HepG2 (cell line): ENCODE measurements around the gene TP53TG5. TPM values are rescaled to one million over a fixed set of nuclear protein-coding genes. Genes with fewer than 3 reads are reported as not detected.
A peak's percentile ranks its signal among the peaks of the same experiment; 100 is the strongest.

Experiments
- HIVEP1 ChIP-seq: sonication (generic); formaldehyde crosslinking; IDR thresholded peaks from 2 replicates; pipeline ENCODE4 v1.4.0; 2020; ENCODE audit warnings: mild to moderate bottlenecking, missing genetic modification reagents
- KLF16 ChIP-seq, 2 experiments: sonication (generic) in 1 of 2; formaldehyde crosslinking in 1 of 2; IDR thresholded peaks; 2 replicates each; pipeline versions ENCODE4 v1.6.1 to v1.8.0; 2016 to 2023; ENCODE audit warnings: missing genetic modification reagents in 2 of 2, missing compliant biosample characterization in 1 of 2
- KMT2A ChIP-seq: sonication (generic); formaldehyde crosslinking; IDR thresholded peaks from 2 replicates; pipeline ENCODE4 v1.4.0; 2020; ENCODE audit warnings: missing genetic modification reagents
- PCBP2 ChIP-seq: fragments of 200-400 bp; formaldehyde crosslinking; optimal IDR thresholded peaks from 2 replicates; pipeline ENCODE3; 2018; ENCODE audit warnings: low read length, low read depth; ENCODE audit not compliant: poor library complexity, severe bottlenecking
- PTBP1 ChIP-seq: fragments of 200-400 bp; formaldehyde crosslinking; IDR thresholded peaks from 2 replicates; pipeline ENCODE4 v1.6.1; 2018; ENCODE audit warnings: low read length, low read depth; ENCODE audit not compliant: poor library complexity, severe bottlenecking
- RAD51 ChIP-seq: fragments of 450-650 bp; IDR thresholded peaks from 2 replicates; pipeline ENCODE4 v1.6.1; 2016; ENCODE audit warnings: borderline replicate concordance
- RBFOX2 ChIP-seq: fragments of 200-400 bp; formaldehyde crosslinking; IDR thresholded peaks from 2 replicates; pipeline ENCODE4 v1.6.1; 2017; ENCODE audit warnings: low read depth, mild to moderate bottlenecking, low read length
- SP140L ChIP-seq: sonication (generic); formaldehyde crosslinking; IDR thresholded peaks from 2 replicates; pipeline ENCODE4 v1.4.0; 2020; ENCODE audit warnings: missing genetic modification reagents, borderline replicate concordance
- TCF12 ChIP-seq, 2 experiments: fragments of 450-650 bp in 1 of 2; sonication (generic) in 1 of 2; formaldehyde crosslinking in 1 of 2; IDR thresholded peaks; 2 replicates each; pipeline versions ENCODE4 v1.6.1 to v1.8.0; 2017 to 2022; ENCODE audit warnings: antibody characterized with exemption in 1 of 2, mild to moderate bottlenecking in 1 of 2, missing genetic modification reagents in 1 of 2, moderate library complexity in 1 of 2
- YEATS4 ChIP-seq: sonication (generic); formaldehyde crosslinking; IDR thresholded peaks from 2 replicates; pipeline ENCODE4 v1.4.0; 2020; ENCODE audit warnings: missing genetic modification reagents, borderline replicate concordance
- ZFP90 ChIP-seq: sonication (generic); formaldehyde crosslinking; IDR thresholded peaks from 2 replicates; pipeline ENCODE4 v1.8.0; 2022; ENCODE audit warnings: missing genetic modification reagents, mild to moderate bottlenecking, inconsistent platforms, borderline replicate concordance
- ZNF264 ChIP-seq: sonication (generic); formaldehyde crosslinking; IDR thresholded peaks from 2 replicates; pipeline ENCODE4 v1.4.0; 2020; ENCODE audit warnings: missing genetic modification reagents
- ZNF383 ChIP-seq: sonication (generic); formaldehyde crosslinking; IDR thresholded peaks from 2 replicates; pipeline ENCODE4 v1.4.0; 2020; ENCODE audit warnings: missing genetic modification reagents, mild to moderate bottlenecking, borderline replicate concordance
- ZNF572 ChIP-seq: sonication (generic); formaldehyde crosslinking; IDR thresholded peaks from 2 replicates; pipeline ENCODE4 v1.5.1; 2020; ENCODE audit warnings: mild to moderate bottlenecking, missing genetic modification reagents
- polyA plus RNA-seq, 8 experiments: library from polyadenylated mRNA; depleted of rRNA in 3 of 8; stranded (reverse) in 7 of 8; unstranded in 1 of 8; fragments of >200 nt; fragmentation: Illumina TruSeq in 4 of 8; extraction: Trizol in 4 of 8; gene quantifications; 2 replicates each; pipeline versions ENCODE4 v1.2.1 to v1.2.3, GENCODE V29; 2011 to 2016; ENCODE audit warnings: low read depth in 4 of 8, missing spikeins in 1 of 8, mixed read lengths in 1 of 8; ENCODE audit not compliant: insufficient read depth in 1 of 8
- total RNA-seq, 5 experiments: library from RNA; depleted of rRNA; stranded (reverse); fragments of >200 nt; fragmentation: Illumina TruSeq; extraction: Trizol; gene quantifications; 2 replicates each; pipeline ENCODE4 v1.2.3, GENCODE V29; 2016; ENCODE audit warnings: low read depth in 1 of 5
- TF ChIP-seq, protein P1 (sequence below), 2 experiments: fragments of 450-650 bp in 1 of 2; sonication (generic) in 1 of 2; formaldehyde crosslinking in 1 of 2; IDR thresholded peaks; 2 replicates each; pipeline versions ENCODE4 v1.6.1 to v1.8.0; 2016 to 2022; ENCODE audit warnings: antibody characterized with exemption in 1 of 2, mild to moderate bottlenecking in 1 of 2, missing genetic modification reagents in 1 of 2
- TF ChIP-seq, protein P2 (sequence below): sonication (generic); formaldehyde crosslinking; IDR thresholded peaks from 2 replicates; pipeline ENCODE4 v1.4.0; 2020; ENCODE audit warnings: missing genetic modification reagents, borderline replicate concordance

TP53TG5 gene
- total and polyA plus RNA-seq, 2 of the 13 experiments (the other 11 are each of a cell fraction or from before 2014, with no cell fraction given): 0.11 TPM; not detected in 1

DNA sequence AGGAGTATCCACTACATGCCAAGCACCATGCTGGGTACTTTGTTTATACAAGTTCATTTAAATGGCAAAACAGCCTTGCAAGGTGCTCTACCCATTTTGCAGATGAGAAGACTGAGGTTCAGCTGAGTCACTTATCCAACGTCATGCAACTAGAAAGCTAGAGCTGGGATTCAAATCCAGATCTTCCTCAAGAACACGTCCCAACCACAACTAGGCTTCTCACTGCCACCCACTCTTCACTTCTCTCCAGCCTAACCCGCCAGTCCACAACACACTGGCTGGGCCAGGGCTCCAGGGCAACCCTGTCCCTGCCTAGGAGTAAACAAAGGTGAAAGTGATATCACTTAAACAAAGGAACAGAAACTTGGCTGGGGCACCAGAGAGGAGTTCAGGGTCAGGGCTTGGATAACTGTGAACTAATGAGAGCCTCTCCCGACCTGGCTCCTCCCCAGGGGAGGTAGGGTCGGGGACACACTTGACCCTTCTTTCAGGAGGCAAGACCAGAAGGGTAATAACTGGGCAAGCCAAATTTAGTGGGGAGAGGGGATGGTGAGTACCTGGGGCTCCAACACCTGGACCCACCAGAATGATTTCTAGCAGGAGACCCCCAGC, 37.8 kb downstream of the TP53TG5 start (continued):
- TF ChIP-seq, protein P1, sequence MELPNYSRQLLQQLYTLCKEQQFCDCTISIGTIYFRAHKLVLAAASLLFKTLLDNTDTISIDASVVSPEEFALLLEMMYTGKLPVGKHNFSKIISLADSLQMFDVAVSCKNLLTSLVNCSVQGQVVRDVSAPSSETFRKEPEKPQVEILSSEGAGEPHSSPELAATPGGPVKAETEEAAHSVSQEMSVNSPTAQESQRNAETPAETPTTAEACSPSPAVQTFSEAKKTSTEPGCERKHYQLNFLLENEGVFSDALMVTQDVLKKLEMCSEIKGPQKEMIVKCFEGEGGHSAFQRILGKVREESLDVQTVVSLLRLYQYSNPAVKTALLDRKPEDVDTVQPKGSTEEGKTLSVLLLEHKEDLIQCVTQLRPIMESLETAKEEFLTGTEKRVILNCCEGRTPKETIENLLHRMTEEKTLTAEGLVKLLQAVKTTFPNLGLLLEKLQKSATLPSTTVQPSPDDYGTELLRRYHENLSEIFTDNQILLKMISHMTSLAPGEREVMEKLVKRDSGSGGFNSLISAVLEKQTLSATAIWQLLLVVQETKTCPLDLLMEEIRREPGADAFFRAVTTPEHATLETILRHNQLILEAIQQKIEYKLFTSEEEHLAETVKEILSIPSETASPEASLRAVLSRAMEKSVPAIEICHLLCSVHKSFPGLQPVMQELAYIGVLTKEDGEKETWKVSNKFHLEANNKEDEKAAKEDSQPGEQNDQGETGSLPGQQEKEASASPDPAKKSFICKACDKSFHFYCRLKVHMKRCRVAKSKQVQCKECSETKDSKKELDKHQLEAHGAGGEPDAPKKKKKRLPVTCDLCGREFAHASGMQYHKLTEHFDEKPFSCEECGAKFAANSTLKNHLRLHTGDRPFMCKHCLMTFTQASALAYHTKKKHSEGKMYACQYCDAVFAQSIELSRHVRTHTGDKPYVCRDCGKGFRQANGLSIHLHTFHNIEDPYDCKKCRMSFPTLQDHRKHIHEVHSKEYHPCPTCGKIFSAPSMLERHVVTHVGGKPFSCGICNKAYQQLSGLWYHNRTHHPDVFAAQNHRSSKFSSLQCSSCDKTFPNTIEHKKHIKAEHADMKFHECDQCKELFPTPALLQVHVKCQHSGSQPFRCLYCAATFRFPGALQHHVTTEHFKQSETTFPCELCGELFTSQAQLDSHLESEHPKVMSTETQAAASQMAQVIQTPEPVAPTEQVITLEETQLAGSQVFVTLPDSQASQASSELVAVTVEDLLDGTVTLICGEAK (IDR thresholded peaks at IDR 0.05): no peak
- TF ChIP-seq, protein P1 (CRISPR knock-in tag; IDR thresholded peaks at IDR 0.05): no peak
- TF ChIP-seq PTBP1: no peak
- TF ChIP-seq ZNF383 (CRISPR knock-in tag): no peak
- no peak; a peak in 1 of 4 replicates for TF ChIP-seq KLF16 (CRISPR knock-in tag; IDR thresholded peaks at IDR 0.05)
- TF ChIP-seq RBFOX2: peak; percentile 45; the same call in 1 of the 2 replicates
- TF ChIP-seq, protein P2, sequence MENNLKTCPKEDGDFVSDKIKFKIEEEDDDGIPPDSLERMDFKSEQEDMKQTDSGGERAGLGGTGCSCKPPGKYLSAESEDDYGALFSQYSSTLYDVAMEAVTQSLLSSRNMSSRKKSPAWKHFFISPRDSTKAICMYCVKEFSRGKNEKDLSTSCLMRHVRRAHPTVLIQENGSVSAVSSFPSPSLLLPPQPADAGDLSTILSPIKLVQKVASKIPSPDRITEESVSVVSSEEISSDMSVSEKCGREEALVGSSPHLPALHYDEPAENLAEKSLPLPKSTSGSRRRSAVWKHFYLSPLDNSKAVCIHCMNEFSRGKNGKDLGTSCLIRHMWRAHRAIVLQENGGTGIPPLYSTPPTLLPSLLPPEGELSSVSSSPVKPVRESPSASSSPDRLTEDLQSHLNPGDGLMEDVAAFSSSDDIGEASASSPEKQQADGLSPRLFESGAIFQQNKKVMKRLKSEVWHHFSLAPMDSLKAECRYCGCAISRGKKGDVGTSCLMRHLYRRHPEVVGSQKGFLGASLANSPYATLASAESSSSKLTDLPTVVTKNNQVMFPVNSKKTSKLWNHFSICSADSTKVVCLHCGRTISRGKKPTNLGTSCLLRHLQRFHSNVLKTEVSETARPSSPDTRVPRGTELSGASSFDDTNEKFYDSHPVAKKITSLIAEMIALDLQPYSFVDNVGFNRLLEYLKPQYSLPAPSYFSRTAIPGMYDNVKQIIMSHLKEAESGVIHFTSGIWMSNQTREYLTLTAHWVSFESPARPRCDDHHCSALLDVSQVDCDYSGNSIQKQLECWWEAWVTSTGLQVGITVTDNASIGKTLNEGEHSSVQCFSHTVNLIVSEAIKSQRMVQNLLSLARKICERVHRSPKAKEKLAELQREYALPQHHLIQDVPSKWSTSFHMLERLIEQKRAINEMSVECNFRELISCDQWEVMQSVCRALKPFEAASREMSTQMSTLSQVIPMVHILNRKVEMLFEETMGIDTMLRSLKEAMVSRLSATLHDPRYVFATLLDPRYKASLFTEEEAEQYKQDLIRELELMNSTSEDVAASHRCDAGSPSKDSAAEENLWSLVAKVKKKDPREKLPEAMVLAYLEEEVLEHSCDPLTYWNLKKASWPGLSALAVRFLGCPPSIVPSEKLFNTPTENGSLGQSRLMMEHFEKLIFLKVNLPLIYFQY (CRISPR knock-in tag): peak; percentile 31; the same call in 1 of the 2 replicates
- TF ChIP-seq ZNF264: peak; percentile 42; the same call in 1 of the 2 replicates
- TF ChIP-seq HIVEP1 (CRISPR knock-in tag): no peak
- no peak for TF ChIP-seq ZFP90 (CRISPR knock-in tag)
- no peak for TF ChIP-seq SP140L (CRISPR knock-in tag)
- no peak for TF ChIP-seq PCBP2
- no peak for TF ChIP-seq KMT2A (CRISPR knock-in tag)
- no peak for TF ChIP-seq TCF12 (IDR thresholded peaks at IDR 0.05)
- no peak for TF ChIP-seq TCF12 (CRISPR knock-in tag; IDR thresholded peaks at IDR 0.05)
- no peak for TF ChIP-seq RAD51
- no peak for TF ChIP-seq YEATS4 (CRISPR knock-in tag)
- TF ChIP-seq ZNF572 (CRISPR knock-in tag): no peak
